Liver (tissue), 9 donors: ENCODE data around the gene CCNG1. TPM values are rescaled to one million over a fixed set of nuclear protein-coding genes. Genes with fewer than 3 reads are reported as not detected.

ENCODE experiments used
- DNase-seq: peaks from one replicate; pipeline ENCODE4 v3.0.0-alpha.2; 2017; ENCODE audit warnings: low spot score
- H3K27ac ChIP-seq, 2 donors: one replicate each; pipeline ENCODE4 v1.7.0; 2013; ENCODE audit warnings: inconsistent platforms in 2 of 2, low read length in 2 of 2, control low read depth in 1 of 2, low read depth in 1 of 2, mild to moderate bottlenecking in 1 of 2
- H3K27me3 ChIP-seq, 4 donors: one replicate each; pipeline versions ENCODE4 v1.6.1 to v1.7.0; 2013; ENCODE audit warnings: low read length in 3 of 4, inconsistent platforms in 1 of 4, mild to moderate bottlenecking in 1 of 4, moderate library complexity in 1 of 4; ENCODE audit not compliant: control insufficient read depth in 4 of 4, insufficient read depth in 4 of 4
- H3K36me3 ChIP-seq, 4 donors: one replicate each; pipeline versions ENCODE4 v1.6.1 to v1.7.0; 2013; ENCODE audit warnings: low read length in 3 of 4, mild to moderate bottlenecking in 3 of 4, low read depth in 1 of 4, moderate library complexity in 1 of 4; ENCODE audit not compliant: control insufficient read depth in 4 of 4, insufficient read depth in 3 of 4
- H3K4me1 ChIP-seq, 4 donors: one replicate each; pipeline versions ENCODE4 v1.6.1 to v1.7.0; 2013; ENCODE audit warnings: low read length in 3 of 4, mild to moderate bottlenecking in 3 of 4, moderate library complexity in 1 of 4; ENCODE audit not compliant: control insufficient read depth in 4 of 4, insufficient read depth in 4 of 4
- H3K4me3 ChIP-seq, 3 donors: one replicate each; pipeline versions ENCODE4 v1.6.1 to v1.7.0; 2013; ENCODE audit warnings: low read length in 3 of 3, control low read depth in 1 of 3, low read depth in 1 of 3, mild to moderate bottlenecking in 1 of 3
- H3K9ac ChIP-seq, 2 donors: one replicate each; pipeline ENCODE4 v1.7.0; 2013; ENCODE audit warnings: low read length in 2 of 2, mild to moderate bottlenecking in 2 of 2, moderate library complexity in 2 of 2, control low read depth in 1 of 2, low read depth in 1 of 2
- H3K9me3 ChIP-seq, 4 donors: one replicate each; pipeline versions ENCODE4 v1.6.1 to v1.7.0; 2013; ENCODE audit warnings: low read length in 3 of 4; ENCODE audit not compliant: control insufficient read depth in 4 of 4
- ATF3 ChIP-seq: IDR thresholded peaks from 2 replicates; pipeline ENCODE4 v1.6.1; 2016; ENCODE audit warnings: antibody characterized with exemption
- CTCF ChIP-seq: fragments of 150-350 bp; IDR thresholded peaks from 2 replicates; pipeline ENCODE4 v1.5.1; 2017; ENCODE audit warnings: improper control_type of control experiment, low read depth, low read length; ENCODE audit not compliant: missing input control
- EGR1 ChIP-seq, 2 donors: IDR thresholded peaks; 2 replicates each; pipeline ENCODE4 v1.6.1; 2016 to 2018; ENCODE audit warnings: antibody characterized with exemption in 2 of 2, low read depth in 2 of 2
- FOXA1 ChIP-seq: IDR thresholded peaks from 2 replicates; pipeline ENCODE4 v1.6.1; 2016; ENCODE audit warnings: antibody characterized with exemption
- GABPA ChIP-seq, 2 donors: IDR thresholded peaks in 1 of 2; conservative IDR thresholded peaks in 1 of 2; 2 replicates each; pipeline ENCODE4 v1.6.1; 2016; ENCODE audit warnings: antibody characterized with exemption in 2 of 2, mild to moderate bottlenecking in 1 of 2, moderate library complexity in 1 of 2
- HNF4G ChIP-seq: IDR thresholded peaks from 2 replicates; pipeline ENCODE4 v1.6.1; 2016; ENCODE audit warnings: antibody characterized with exemption
- JUND ChIP-seq, 2 donors: IDR thresholded peaks; 2 replicates each; pipeline ENCODE4 v1.6.1; 2016; ENCODE audit warnings: antibody characterized with exemption in 2 of 2
- MAX ChIP-seq: IDR thresholded peaks from 2 replicates; pipeline ENCODE4 v1.6.1; 2016; ENCODE audit warnings: antibody characterized with exemption
- NR2F2 ChIP-seq: IDR thresholded peaks from 2 replicates; pipeline ENCODE4 v1.6.1; 2016; ENCODE audit warnings: antibody characterized with exemption
- RAD21 ChIP-seq, 2 donors: IDR thresholded peaks; 2 replicates each; pipeline ENCODE4 v1.6.1; 2016; ENCODE audit warnings: antibody characterized with exemption in 2 of 2, mild to moderate bottlenecking in 2 of 2
- REST ChIP-seq: IDR thresholded peaks from 2 replicates; pipeline ENCODE4 v1.6.1; 2016; ENCODE audit warnings: antibody characterized with exemption, mild to moderate bottlenecking
- SP1 ChIP-seq: IDR thresholded peaks from 2 replicates; pipeline ENCODE4 v1.6.1; 2018; ENCODE audit warnings: antibody characterized with exemption, mild to moderate bottlenecking
- TAF1 ChIP-seq: conservative IDR thresholded peaks from 2 replicates; pipeline ENCODE4 v1.6.1; 2016; ENCODE audit warnings: antibody characterized with exemption, mild to moderate bottlenecking
- YY1 ChIP-seq: IDR thresholded peaks from 2 replicates; pipeline ENCODE4 v1.6.1; 2016; ENCODE audit warnings: antibody characterized with exemption, mild to moderate bottlenecking
- ZBTB33 ChIP-seq: IDR thresholded peaks from 2 replicates; pipeline ENCODE4 v1.6.1; 2016; ENCODE audit warnings: antibody characterized with exemption
- WGBS: extraction: QIAGEN DNeasy Blood & Tissue Kit; methylation state at CpG from one replicate; pipeline ENCODE4 v1.1.7; 2013; 5-methylcytosine and 5-hydroxymethylcytosine counted together
- polyA plus RNA-seq, 2 donors: library from polyadenylated mRNA; stranded (reverse) in 1 of 2; unstranded in 1 of 2; fragments of 200-250 nt in 1 of 2; fragments of >200 nt in 1 of 2; fragmentation: Nextera tagmentation in 1 of 2; extraction: Ambion mirVana in 1 of 2; gene quantifications; one replicate each; pipeline versions ENCODE4 v1.2.1 to v1.2.3, GENCODE V29; 2013 to 2015
- total RNA-seq, 2 donors: library from RNA; depleted of rRNA; stranded (reverse); fragments of >200 nt; gene quantifications; one replicate each; pipeline ENCODE4 v1.2.3, GENCODE V29; 2014
- donor health status: healthy.
- donor health status: healthy.
- donor health status: healthy.
- donor health status: healthy.
- donor health status: healthy.

CCNG1 gene
- total and polyA plus RNA-seq, 4 donors = 30.9 to 93.7 (median 74.1) TPM

- DNase-seq = no peak
Measured at GRCh38 chr5:163448491-163448890, 11.1 kb downstream of the CCNG1 start.

GRCh38 chr5:163451489-163451888 is 14.1 kb downstream of the CCNG1 start:
- H3K27ac ChIP-seq = no peak overlapping the region
- peaks cover 0 to 2% (median 0%) of the 10 kb centered on the region in 4 donors for H3K4me1 ChIP-seq
- no peaks in the 10 kb centered on the region for H3K27me3 ChIP-seq
- peaks cover 2 to 39% (median 22%) of the 10 kb centered on the region in 4 donors for H3K36me3 ChIP-seq
- no peak for DNase-seq
- H3K9ac ChIP-seq = no peak overlapping the region
- no peaks in the 10 kb centered on the region for H3K9me3 ChIP-seq
- WGBS = 99% methylated on average over 8 of the region's 8 CpGs
- no peak overlapping the region for H3K4me3 ChIP-seq
- no peak for TF ChIP-seq RAD21 (IDR thresholded peaks at IDR 0.05)
- TF ChIP-seq FOXA1 = no peak
- TF ChIP-seq JUND (IDR thresholded peaks at IDR 0.05) = no peak
- no peak for TF ChIP-seq EGR1 (IDR thresholded peaks at IDR 0.05; ENCODE audit: low read depth in 2 of 2)
- TF ChIP-seq GABPA (IDR thresholded peaks at IDR 0.05 in 1 of 2, conservative IDR thresholded peaks at IDR 0.05 in 1 of 2) = no peak
- no peak for TF ChIP-seq REST
- no peak for TF ChIP-seq TAF1
- no peak for TF ChIP-seq SP1
- TF ChIP-seq NR2F2 = no peak
- TF ChIP-seq YY1 = no peak
- TF ChIP-seq ATF3 = no peak
- TF ChIP-seq ZBTB33 = no peak

More at GRCh38 chr5:163448491-163448890, 11.1 kb downstream of the CCNG1 start:
- H3K27ac ChIP-seq = no peak overlapping the region
- H3K9ac ChIP-seq = no peak overlapping the region
- H3K4me1 ChIP-seq = no peaks in the 10 kb centered on the region
- no peaks in the 10 kb centered on the region for H3K27me3 ChIP-seq
- H3K36me3 ChIP-seq = peaks cover 0 to 57% (median 40%) of the 10 kb centered on the region in 4 donors
- H3K4me3 ChIP-seq = no peak overlapping the region
- H3K9me3 ChIP-seq = no peaks in the 10 kb centered on the region
- no peak for TF ChIP-seq HNF4G
- no peak for TF ChIP-seq FOXA1
- TF ChIP-seq NR2F2 = no peak
- TF ChIP-seq JUND (IDR thresholded peaks at IDR 0.05) = no peak
- no peak for TF ChIP-seq SP1
- no peak for TF ChIP-seq EGR1 (IDR thresholded peaks at IDR 0.05; ENCODE audit: low read depth in 2 of 2)
- no peak for TF ChIP-seq RAD21 (IDR thresholded peaks at IDR 0.05)
- TF ChIP-seq MAX = no peak
- no peak for TF ChIP-seq ZBTB33
- TF ChIP-seq CTCF = no peak
